Tibial nerve (tissue), 4 donors: ENCODE data around the gene TM4SF18. TPM values are rescaled to one million over a fixed set of nuclear protein-coding genes. Genes with fewer than 3 reads are reported as not detected.

ENCODE experiments used
- DNase-seq, 2 donors: peaks; one replicate each; pipeline ENCODE4 v3.0.0-alpha.2; 2019; ENCODE audit warnings: low spot score in 2 of 2
- H3K27ac ChIP-seq, 4 donors: fragments of 200-600 bp; sonication (generic) in 3 of 4; one replicate each; pipeline ENCODE4 v1.5.1; 2017 to 2019; ENCODE audit warnings: mild to moderate bottlenecking in 1 of 4
- H3K27me3 ChIP-seq, 2 donors: fragments of 200-600 bp; sonication (generic) in 1 of 2; one replicate each; pipeline versions ENCODE4 v1.5.1 to v1.6.0; 2017 to 2019
- H3K36me3 ChIP-seq, 3 donors: fragments of 200-600 bp; sonication (generic); one replicate each; pipeline ENCODE4 v1.5.1; 2018 to 2019
- H3K4me1 ChIP-seq, 4 donors: fragments of 200-600 bp; sonication (generic) in 3 of 4; one replicate each; pipeline ENCODE4 v1.5.1; 2017 to 2019
- H3K4me3 ChIP-seq, 4 donors: fragments of 200-600 bp; sonication (generic) in 3 of 4; one replicate each; pipeline ENCODE4 v1.5.1; 2017 to 2019; ENCODE audit warnings: mild to moderate bottlenecking in 1 of 4, moderate library complexity in 1 of 4
- H3K9me3 ChIP-seq, 4 donors: fragments of 200-600 bp; sonication (generic) in 3 of 4; one replicate each; pipeline ENCODE4 v1.5.1; 2017 to 2019
- CTCF ChIP-seq, 5 experiments: fragments of 200-600 bp in 3 of 5; fragments of 450-650 bp in 2 of 5; sonication (generic) in 3 of 5; IDR thresholded peaks; one replicate each; pipeline ENCODE4 v1.5.1; 2016 to 2019; ENCODE audit warnings: antibody characterized with exemption in 5 of 5, mild to moderate bottlenecking in 3 of 5, moderate library complexity in 2 of 5
- EP300 ChIP-seq, 2 donors: sonication (generic); formaldehyde crosslinking; IDR thresholded peaks; one replicate each; pipeline ENCODE4 v1.6.1; 2017; ENCODE audit warnings: antibody characterized with exemption in 2 of 2, mild to moderate bottlenecking in 1 of 2
- POLR2A ChIP-seq, 2 donors: fragments of 450-650 bp; IDR thresholded peaks; one replicate each; pipeline ENCODE4 v1.6.1; 2017; ENCODE audit warnings: antibody characterized with exemption in 2 of 2, mild to moderate bottlenecking in 2 of 2, moderate library complexity in 2 of 2
- WGBS, 2 donors: methylation state at CpG; one replicate each; pipeline ENCODE4 v1.1.5; 2018; 5-methylcytosine and 5-hydroxymethylcytosine counted together
- total RNA-seq, 4 donors: library from RNA; depleted of rRNA; stranded (reverse); fragments of >200 nt; gene quantifications; one replicate each; pipeline ENCODE4 v1.1.0, GENCODE V29; 2016

Gene TM4SF18
- total RNA-seq, 4 donors from 2014 or later: 1.5 to 12.7 (median 4.6) TPM

- Histone ChIP-seq H3K9me3 (peaks cover 0 to 4% (median 0%) of the 10 kb centered on the region in 4 donors), H3K36me3 (no peaks in the 10 kb centered on the region), H3K4me1 (peaks cover 0 to 24% (median 4%) of the 10 kb centered on the region in 4 donors), H3K4me3 (no peak overlapping the region), H3K27ac (peak overlapping the region; percentile 46 to 75 (median 60)), H3K27me3 (no peaks in the 10 kb centered on the region)
- TF ChIP-seq CTCF (IDR thresholded peaks at IDR 0.05): no peak
- peak in 1 of 2 donors; percentile 24 for TF ChIP-seq EP300 (IDR thresholded peaks at IDR 0.05)
- WGBS, 2 donors: 19 to 22% methylated on average over 5 of the region's 5 CpGs
- DNase-seq: no peak
Observed at GRCh38 chr3:149299938-149300801, 33.3 kb downstream of the TM4SF18 start.

- DNase-seq: no peak
- Histone ChIP-seq H3K27ac (no peak overlapping the region), H3K4me3 (no peak overlapping the region), H3K9me3 (peaks cover 0 to 9% (median 0%) of the 10 kb centered on the region in 4 donors), H3K36me3 (no peaks in the 10 kb centered on the region), H3K27me3 (no peaks in the 10 kb centered on the region), H3K4me1 (peaks cover 0 to 24% (median 4%) of the 10 kb centered on the region in 4 donors)
- 81 to 82% methylated on average over 2 of the region's 2 CpGs for WGBS, 2 donors
- TF ChIP-seq EP300 (IDR thresholded peaks at IDR 0.05): no peak
- no peak for TF ChIP-seq POLR2A (IDR thresholded peaks at IDR 0.05)
- TF ChIP-seq CTCF (IDR thresholded peaks at IDR 0.05): no peak
Observed at GRCh38 chr3:149296972-149297371, 36.5 kb downstream of the TM4SF18 start.

- Histone ChIP-seq H3K36me3 (no peaks in the 10 kb centered on the region), H3K27me3 (no peaks in the 10 kb centered on the region), H3K27ac (no peak overlapping the region), H3K4me3 (no peak overlapping the region), H3K4me1 (no peaks in the 10 kb centered on the region), H3K9me3 (peaks cover 0 to 9% (median 0%) of the 10 kb centered on the region in 4 donors)
- 71 to 73% methylated on average over 6 of the region's 6 CpGs for WGBS, 2 donors
- TF ChIP-seq CTCF (IDR thresholded peaks at IDR 0.05) (no peak), EP300 (IDR thresholded peaks at IDR 0.05) (no peak), POLR2A (IDR thresholded peaks at IDR 0.05) (no peak)
- no peak for DNase-seq
Observed at GRCh38 chr3:149292666-149293065, 40.8 kb downstream of the TM4SF18 start.

GRCh38 chr3:149291178-149291577, 42.3 kb downstream of the TM4SF18 start:
- no peaks in the 10 kb centered on the region for H3K27me3 ChIP-seq
- H3K36me3 ChIP-seq: no peaks in the 10 kb centered on the region
- WGBS, 2 donors: 80 to 82% methylated on average over 2 of the region's 2 CpGs
- TF ChIP-seq CTCF (IDR thresholded peaks at IDR 0.05) (peak in 1 of 5 experiments; percentile 15), EP300 (IDR thresholded peaks at IDR 0.05) (no peak)
- DNase-seq: no peak
- H3K4me1 ChIP-seq: no peaks in the 10 kb centered on the region
- H3K27ac ChIP-seq: no peak overlapping the region
- H3K9me3 ChIP-seq: peaks cover 0 to 9% (median 0%) of the 10 kb centered on the region in 4 donors
- no peak overlapping the region for H3K4me3 ChIP-seq

GRCh38 chr3:149288655-149289054, 44.8 kb downstream of the TM4SF18 start:
- Histone ChIP-seq H3K27ac (no peak overlapping the region), H3K4me3 (no peak overlapping the region), H3K4me1 (no peaks in the 10 kb centered on the region), H3K27me3 (no peaks in the 10 kb centered on the region), H3K36me3 (no peaks in the 10 kb centered on the region), H3K9me3 (no peaks in the 10 kb centered on the region)
- 69% methylated on average over 5 of the region's 5 CpGs for WGBS, 2 donors
- no peak for DNase-seq
- no peak for TF ChIP-seq POLR2A (IDR thresholded peaks at IDR 0.05)
- no peak for TF ChIP-seq CTCF (IDR thresholded peaks at IDR 0.05)
- no peak for TF ChIP-seq EP300 (IDR thresholded peaks at IDR 0.05)
